NCI-H2196 (cell line): ENCODE measurements around the gene UPF3A.
"Not testable (repeated sequence)": the region's sequence is repeated elsewhere in the genome, so short reads cannot be mapped to it uniquely, and the experiment has no call there.

Experiments
- DNase-seq: peaks from one replicate; lab custom pipeline; 2025; ENCODE audit not compliant: unreplicated experiment; lab: John Stamatoyannopoulos, UW

UPF3A gene, protein sequence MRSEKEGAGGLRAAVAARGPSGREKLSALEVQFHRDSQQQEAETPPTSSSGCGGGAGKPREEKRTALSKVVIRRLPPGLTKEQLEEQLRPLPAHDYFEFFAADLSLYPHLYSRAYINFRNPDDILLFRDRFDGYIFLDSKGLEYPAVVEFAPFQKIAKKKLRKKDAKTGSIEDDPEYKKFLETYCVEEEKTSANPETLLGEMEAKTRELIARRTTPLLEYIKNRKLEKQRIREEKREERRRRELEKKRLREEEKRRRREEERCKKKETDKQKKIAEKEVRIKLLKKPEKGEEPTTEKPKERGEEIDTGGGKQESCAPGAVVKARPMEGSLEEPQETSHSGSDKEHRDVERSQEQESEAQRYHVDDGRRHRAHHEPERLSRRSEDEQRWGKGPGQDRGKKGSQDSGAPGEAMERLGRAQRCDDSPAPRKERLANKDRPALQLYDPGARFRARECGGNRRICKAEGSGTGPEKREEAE

DNA sequence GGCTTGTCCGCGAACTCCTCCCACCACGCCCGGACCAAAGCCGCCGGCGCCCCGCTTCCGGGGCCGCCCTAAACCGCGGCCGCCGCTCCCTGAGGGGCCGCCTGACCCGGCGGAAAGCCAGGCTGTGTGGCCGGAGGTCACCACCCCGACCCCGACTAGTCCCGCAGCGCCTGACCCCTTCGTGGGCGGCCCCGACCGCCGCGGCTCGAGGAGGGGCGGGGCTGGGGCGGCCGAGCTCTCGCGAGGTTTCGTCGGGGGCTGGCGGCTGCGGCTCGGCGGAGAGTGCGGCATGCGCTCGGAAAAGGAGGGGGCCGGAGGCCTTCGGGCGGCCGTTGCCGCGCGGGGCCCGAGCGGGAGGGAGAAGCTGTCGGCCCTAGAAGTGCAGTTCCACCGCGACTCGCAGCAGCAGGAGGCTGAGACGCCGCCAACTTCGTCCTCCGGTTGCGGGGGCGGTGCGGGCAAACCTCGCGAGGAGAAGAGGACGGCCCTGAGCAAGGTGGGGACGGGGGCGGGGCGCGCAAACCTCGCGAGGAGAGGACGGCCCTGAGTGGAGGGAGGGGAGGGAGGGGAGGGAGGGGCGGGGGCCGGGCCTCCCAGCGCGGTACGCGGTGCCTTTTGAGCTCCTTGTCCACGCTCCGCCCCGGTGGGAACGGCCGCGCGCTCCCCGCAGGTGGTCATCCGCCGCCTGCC lies at the start of gene UPF3A:
UPF3A (plus strand) TSS at position 251 of the 690 bp plus-strand sequence; CDS start at position 290, 39 bp downstream.
- DNase-seq = peak; percentile 71

DNA sequence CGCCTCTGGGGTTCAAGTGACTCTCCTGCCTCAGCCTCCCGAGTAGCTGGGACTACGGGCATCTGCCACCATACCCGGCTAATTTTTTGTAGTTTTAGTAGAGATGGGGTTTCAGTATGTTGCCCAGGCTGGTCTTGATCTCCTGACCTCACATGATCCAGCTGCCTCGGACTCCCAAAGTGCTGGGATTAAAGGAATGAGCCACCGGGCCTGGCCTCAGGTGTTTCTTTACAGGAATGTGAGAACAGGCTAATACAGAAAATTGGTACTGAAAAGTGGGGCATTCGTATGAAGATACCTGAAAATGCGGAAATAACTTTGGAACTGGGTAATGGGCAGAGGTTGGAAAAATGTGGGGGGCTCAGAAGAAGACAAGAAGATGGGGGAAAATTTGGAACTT lies 49.5 kb upstream of the UPF3A start:
- no peak for DNase-seq

GRCh38 chr13:114234266-114234644 lies 47.1 kb upstream of the UPF3A start:
- DNase-seq = no peak

DNA sequence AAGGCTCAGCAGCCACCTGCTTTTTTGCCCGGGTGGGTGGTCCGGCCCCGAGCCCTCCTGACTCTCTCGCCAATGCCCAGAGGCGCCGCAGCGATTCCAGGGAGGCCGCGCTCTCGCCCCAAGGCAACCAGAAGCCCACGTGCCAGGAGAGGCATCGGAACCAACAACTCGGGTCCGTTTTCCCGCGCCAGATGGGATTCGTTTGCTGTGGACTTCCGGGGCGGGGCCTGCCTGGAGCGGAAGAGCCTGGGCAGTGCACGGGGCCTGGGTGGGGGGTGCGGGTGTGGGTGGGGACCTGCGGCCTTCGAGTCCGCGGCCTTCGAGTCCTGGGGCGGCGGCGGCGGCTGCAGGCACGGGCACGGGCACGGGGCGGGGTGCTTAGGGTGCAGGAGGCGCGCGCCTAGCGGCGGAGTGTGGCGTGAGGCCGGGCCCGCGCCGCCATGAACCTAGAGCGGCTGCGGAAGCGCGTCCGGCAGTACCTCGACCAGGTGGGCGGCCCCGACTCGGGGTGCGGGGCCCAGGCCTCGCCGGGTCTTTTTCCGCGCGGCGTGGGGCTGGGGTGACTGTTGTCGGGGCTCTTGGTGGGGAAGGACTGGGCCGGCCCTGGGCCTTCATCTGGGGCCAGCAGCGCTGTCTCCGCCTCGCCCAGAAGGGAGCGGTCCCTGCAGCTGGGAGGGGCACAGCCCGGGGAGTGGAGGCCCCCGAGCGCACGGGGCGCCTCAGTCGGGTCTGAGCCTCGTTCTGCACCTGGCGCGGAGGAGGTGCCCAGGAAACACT lies 46.6 kb upstream of the UPF3A start, which contains the start of gene CDC16:
CDC16 (plus strand) TSS at position 253 of the 777 bp plus-strand sequence; CDS start at position 441, 188 bp downstream.
- peak; percentile 79 for DNase-seq

DNA sequence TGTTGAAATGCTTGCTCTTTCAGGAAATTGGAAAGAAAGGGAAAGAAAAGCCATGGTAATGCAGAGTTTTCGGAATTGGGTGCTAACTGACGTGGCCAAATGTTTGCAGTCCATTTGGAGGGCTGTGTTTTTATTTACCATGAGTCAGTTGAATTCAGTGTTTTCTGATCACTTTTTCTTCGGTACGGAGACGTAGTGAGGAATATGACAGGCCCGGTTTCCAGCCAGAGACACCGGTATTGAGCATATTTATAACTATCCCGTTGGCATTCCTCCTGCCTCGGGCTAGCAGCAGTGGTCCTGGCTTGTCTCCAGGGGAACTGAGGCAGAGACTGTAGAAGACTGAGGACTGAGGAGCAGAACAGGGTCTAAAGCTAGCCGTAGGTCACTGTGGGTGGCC lies 45.7 kb upstream of the UPF3A start:
- DNase-seq = no peak

DNA sequence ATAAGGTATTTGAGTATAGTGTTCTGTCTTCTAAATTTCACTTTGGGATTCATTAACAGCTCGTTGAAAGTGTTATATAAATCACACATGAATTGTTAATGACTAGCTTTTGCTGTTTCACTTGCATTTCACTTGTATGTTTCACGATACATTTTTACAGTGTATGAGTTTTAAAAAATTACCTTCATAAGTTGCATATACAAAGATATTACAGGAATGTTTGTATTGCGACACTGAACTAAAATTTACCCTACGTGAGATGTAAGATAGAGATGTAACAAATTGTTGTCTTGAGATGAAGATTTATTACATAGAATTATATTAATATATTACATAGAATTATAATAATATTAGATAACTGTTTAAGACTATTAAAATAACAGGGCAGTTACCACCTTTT lies 45.2 kb upstream of the UPF3A start:
- no peak for DNase-seq

DNA sequence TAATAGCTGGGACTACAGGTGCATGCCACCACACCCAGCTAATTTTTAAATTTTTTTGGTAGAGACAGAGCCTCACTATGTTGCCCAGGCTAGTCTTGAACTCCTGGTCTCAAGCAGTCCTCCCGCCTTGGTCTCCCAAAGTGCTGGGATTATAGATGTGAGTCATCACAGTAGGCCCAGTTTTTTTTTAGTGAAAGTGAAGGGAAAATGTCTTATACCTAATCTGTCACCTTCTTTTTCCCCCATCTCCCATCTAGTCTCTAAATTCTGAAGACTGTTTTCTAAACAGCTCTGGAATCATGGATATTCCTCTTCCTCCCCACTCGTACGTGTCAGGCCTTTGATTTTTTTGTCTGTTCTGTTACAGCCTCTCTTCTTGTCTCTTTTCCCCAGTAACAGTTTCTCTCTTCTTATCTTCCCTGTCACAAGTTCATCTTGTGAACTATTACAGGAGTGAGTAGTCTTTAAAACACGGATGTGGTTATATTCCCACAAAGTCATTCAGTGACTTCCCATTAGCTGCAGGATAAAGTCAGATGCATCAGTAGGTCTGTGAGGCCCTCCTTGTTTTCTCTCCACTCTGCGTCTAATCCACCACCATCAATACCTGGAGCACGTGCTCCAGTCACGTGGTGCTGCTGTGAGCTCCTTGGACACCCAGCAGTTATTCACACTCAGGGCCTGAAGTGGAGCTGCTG lies 43.8 kb upstream of the UPF3A start:
- DNase-seq = no peak

- DNase-seq = no peak
Observed at GRCh38 chr13:114241918-114242317, 39.5 kb upstream of the UPF3A start.

DNA sequence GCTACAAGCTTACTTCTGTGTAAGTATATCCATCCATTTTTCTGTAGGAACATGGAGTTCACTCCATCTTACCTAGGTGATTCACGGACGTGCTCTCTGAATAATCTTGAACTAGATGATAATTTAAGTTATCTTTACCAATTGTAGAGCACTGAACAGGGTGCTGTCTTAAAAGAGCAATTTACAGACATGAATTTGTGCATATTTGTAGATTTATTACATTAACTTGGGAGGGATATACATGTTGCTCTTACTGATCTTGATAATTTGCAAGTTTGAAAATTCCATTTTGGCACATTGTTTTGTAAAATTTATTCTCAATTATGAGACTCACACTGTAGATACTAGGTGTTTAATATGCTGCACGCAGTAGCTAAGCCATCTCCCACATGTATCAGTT lies 37.4 kb upstream of the UPF3A start:
- no peak for DNase-seq

DNA sequence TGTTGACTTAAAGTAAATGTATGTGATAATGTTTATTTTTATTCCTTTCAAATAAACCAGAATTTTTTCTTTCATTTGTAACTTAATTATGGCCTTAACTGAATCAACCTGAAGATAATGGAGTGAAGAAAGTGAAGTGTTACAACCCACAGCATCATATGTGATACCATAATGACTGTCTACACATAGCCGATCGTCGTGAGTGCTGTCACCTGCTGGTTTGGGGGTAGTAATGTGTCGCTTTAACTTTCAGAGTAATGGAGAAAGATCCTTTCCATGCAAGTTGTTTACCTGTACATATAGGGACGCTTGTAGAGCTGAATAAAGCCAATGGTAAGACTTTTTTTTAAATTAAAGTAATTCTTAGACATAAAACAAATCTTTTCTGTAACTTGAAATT lies 36.8 kb upstream of the UPF3A start:
- DNase-seq = no peak

DNA sequence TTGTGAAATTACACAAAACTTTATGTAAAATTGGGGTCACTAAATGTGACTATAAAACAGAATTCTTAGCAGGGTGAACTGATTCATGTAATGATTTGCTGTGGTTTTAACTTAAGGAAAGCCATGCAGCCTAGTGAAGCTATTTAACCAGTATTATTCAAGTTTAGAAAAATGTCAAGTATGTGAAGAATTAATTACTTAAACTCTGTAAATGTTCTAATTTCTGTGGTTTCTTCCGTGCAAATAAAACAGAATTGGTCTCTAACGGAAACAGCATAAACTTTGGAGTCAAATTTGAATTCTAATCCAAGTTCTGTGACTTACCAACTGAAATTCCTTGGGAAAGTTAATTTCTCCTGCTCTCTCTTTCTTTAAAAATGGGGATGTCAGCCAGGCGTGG lies 33.4 kb upstream of the UPF3A start:
- no peak for DNase-seq

- no peak for DNase-seq
Observed at GRCh38 chr13:114249077-114249476, 32.3 kb upstream of the UPF3A start.

GRCh38 chr13:114251639-114252440 lies 29.6 kb upstream of the UPF3A start:
- not testable (repeated sequence) for DNase-seq

GRCh38 chr13:114256547-114256946 lies 24.9 kb upstream of the UPF3A start:
- no peak for DNase-seq

GRCh38 chr13:114257014-114257413 lies 24.4 kb upstream of the UPF3A start:
- DNase-seq = no peak

DNA sequence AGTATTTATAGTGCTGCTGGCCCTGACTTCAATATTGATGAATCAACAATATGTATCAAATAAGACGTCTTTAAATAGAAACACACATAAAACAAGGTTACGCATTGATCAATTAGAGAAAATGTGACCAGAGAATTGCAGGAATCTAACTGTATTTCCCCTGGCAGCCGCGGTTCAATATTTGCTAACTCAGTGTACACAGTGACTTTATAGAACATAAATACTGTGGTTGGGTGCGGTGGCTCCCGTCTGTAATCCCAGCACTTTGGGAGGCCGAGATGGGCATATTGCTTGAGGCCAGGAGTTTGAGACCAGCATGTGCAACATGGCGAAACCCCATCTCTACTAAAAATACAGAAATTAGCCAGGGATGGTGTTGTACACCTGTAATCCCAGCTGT lies 22.8 kb upstream of the UPF3A start:
- DNase-seq = no peak

- DNase-seq = peak; percentile 4
Observed at GRCh38 chr13:114259374-114259773, 22.0 kb upstream of the UPF3A start.

- DNase-seq = peak; percentile 45
Observed at GRCh38 chr13:114259974-114260373, 21.4 kb upstream of the UPF3A start.

DNA sequence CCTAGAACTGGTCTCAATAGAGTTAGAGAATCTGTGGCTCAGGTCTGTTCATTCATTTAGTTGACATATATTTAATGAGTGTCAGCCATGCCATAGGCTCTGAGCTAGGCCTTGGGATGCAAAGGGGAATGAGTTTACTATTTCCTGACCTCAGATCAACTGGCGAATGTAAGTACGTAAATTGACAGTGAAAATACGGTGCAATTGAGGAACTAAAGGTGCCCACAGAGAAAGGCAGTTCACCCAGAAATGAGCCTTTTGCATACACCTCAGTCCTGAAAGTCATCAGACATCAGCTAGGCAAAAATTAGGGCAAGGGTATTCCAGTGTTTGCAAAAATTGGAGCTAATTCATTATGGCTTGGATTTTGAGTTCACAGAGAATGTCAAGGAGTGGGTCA lies 20.6 kb upstream of the UPF3A start:
- no peak for DNase-seq

- no peak for DNase-seq
Observed at GRCh38 chr13:114261328-114261965, 20.0 kb upstream of the UPF3A start.
